Neural progenitor cell (in vitro differentiated cells): Measurements from ENCODE around the gene CETP.
"Not testable (repeated sequence)": the region's sequence is repeated elsewhere in the genome, so short reads cannot be mapped to it uniquely, and the experiment has no call there.

Source experiments
- EZH2 ChIP-seq: fragments of 200-600 bp; sonication (generic); IDR thresholded peaks from 2 replicates; pipeline ENCODE4 v1.6.1; 2017; ENCODE audit warnings: antibody characterized with exemption, mild to moderate bottlenecking, moderate library complexity
- EZH2phosphoT487 ChIP-seq: fragments of 200-600 bp; sonication (generic); IDR thresholded peaks from 2 replicates; pipeline ENCODE4 v1.6.1; 2017; ENCODE audit warnings: antibody characterized with exemption
- TF ChIP-seq, protein P1 (sequence below): fragments of 200-600 bp; sonication (generic); IDR thresholded peaks from 2 replicates; pipeline ENCODE4 v1.5.1; 2017; ENCODE audit warnings: antibody characterized with exemption, mild to moderate bottlenecking

DNA sequence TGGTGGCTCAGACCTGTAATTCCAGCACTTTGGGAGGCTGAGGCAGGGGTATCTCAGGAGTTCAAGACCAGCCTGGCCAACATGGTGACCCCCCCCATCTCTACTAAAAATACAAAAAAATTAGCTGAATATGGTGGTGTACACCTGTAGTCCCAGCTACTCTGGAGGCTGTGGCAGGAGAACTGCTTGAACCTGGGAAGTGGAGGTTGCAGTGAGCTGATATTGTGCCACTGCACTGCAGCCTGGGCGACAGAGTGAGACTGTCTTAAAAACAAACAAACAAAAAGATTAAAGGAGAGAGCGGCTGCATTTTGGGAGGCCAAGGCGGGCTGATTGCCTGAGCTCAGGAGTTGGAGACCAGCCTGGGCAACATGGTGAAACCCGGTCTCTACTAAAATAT lies 25.2 kb downstream of the CETP start:
- TF ChIP-seq, protein P1, sequence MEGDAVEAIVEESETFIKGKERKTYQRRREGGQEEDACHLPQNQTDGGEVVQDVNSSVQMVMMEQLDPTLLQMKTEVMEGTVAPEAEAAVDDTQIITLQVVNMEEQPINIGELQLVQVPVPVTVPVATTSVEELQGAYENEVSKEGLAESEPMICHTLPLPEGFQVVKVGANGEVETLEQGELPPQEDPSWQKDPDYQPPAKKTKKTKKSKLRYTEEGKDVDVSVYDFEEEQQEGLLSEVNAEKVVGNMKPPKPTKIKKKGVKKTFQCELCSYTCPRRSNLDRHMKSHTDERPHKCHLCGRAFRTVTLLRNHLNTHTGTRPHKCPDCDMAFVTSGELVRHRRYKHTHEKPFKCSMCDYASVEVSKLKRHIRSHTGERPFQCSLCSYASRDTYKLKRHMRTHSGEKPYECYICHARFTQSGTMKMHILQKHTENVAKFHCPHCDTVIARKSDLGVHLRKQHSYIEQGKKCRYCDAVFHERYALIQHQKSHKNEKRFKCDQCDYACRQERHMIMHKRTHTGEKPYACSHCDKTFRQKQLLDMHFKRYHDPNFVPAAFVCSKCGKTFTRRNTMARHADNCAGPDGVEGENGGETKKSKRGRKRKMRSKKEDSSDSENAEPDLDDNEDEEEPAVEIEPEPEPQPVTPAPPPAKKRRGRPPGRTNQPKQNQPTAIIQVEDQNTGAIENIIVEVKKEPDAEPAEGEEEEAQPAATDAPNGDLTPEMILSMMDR: not testable (repeated sequence)
- not testable (repeated sequence) for TF ChIP-seq EZH2, EZH2phosphoT487
